Neural cell (in vitro differentiated cells): Measurements from ENCODE around the gene ABHD14A. TPM values are rescaled to one million over a fixed set of nuclear protein-coding genes. Genes with fewer than 3 reads are reported as not detected.
A peak's percentile ranks its signal among the peaks of the same experiment; 100 is the strongest.

ENCODE experiments used
- H2AFZ ChIP-seq: fragments of 200-600, 300-800 bp; sonication (generic), shearing (Covaris generic); 2 replicates; pipeline ENCODE4 v1.6.0; 2014; ENCODE audit warnings: low read depth, mild to moderate bottlenecking, antibody characterized with exemption, low read length, moderate library complexity
- H3F3A ChIP-seq: fragments of 200-600 bp; shearing (Covaris generic); 2 replicates; pipeline ENCODE4 v1.6.1; 2016; ENCODE audit warnings: mild to moderate bottlenecking, moderate library complexity, mixed read lengths, antibody characterized with exemption, low read length; ENCODE audit not compliant: insufficient read depth, poor library complexity, severe bottlenecking
- H3K27ac ChIP-seq: fragments of 200-600, 300-800 bp; sonication (generic), shearing (Covaris generic); 2 replicates; pipeline ENCODE4 v1.5.1; 2014; ENCODE audit warnings: mild to moderate bottlenecking, low read length, moderate library complexity
- H3K27me3 ChIP-seq: fragments of 300-800, 200-600 bp; sonication (generic), shearing (Covaris generic); 2 replicates; pipeline ENCODE4 v1.6.0; 2014; ENCODE audit warnings: mild to moderate bottlenecking, low read depth, low read length, moderate library complexity; ENCODE audit not compliant: insufficient read depth
- H3K36me3 ChIP-seq: fragments of 300-800, 200-600 bp; sonication (generic), shearing (Covaris generic); 2 replicates; pipeline ENCODE4 v1.5.1; 2014; ENCODE audit warnings: mild to moderate bottlenecking, antibody characterized with exemption, low read length, moderate library complexity; ENCODE audit not compliant: insufficient read depth
- H3K4me2 ChIP-seq: fragments of 300-800, 200-600 bp; sonication (generic), shearing (Covaris generic); 2 replicates; pipeline ENCODE4 v1.6.0; 2014; ENCODE audit warnings: mild to moderate bottlenecking, low read length
- H3K4me3 ChIP-seq: fragments of 300-800, 200-600 bp; sonication (generic), shearing (Covaris generic); 2 replicates; pipeline ENCODE4 v1.5.1; 2014; ENCODE audit warnings: mild to moderate bottlenecking, low read length, moderate library complexity
- H3K79me2 ChIP-seq: fragments of 200-600 bp; shearing (Covaris generic); replicated peaks from 2 replicates; pipeline ENCODE4 v1.6.0; 2014; ENCODE audit warnings: mild to moderate bottlenecking, low read length, moderate library complexity; ENCODE audit not compliant: insufficient read depth
- H3K9ac ChIP-seq: fragments of 300-800, 200-600 bp; sonication (generic), shearing (Covaris generic); 2 replicates; pipeline ENCODE4 v1.6.1; 2016; ENCODE audit warnings: mild to moderate bottlenecking, low read length, mixed read lengths
- H3K9me2 ChIP-seq: fragments of 200-600 bp; shearing (Covaris generic); 2 replicates; pipeline ENCODE4 v1.6.1; 2016; ENCODE audit warnings: mild to moderate bottlenecking, low read length, mixed read lengths; ENCODE audit not compliant: insufficient read depth
- H3K9me3 ChIP-seq: fragments of 200-600, 300-800 bp; sonication (generic), shearing (Covaris generic); 2 replicates; pipeline ENCODE4 v1.6.1; 2016; ENCODE audit warnings: mild to moderate bottlenecking, mixed run types, low read length, moderate library complexity, mixed read lengths
- H4K20me1 ChIP-seq: fragments of 200-600 bp; shearing (Covaris generic); 2 replicates; pipeline ENCODE4 v1.6.1; 2016; ENCODE audit warnings: mild to moderate bottlenecking, mixed run types; ENCODE audit not compliant: insufficient read depth
- EP300 ChIP-seq: fragments of 450-650 bp; conservative IDR thresholded peaks from 2 replicates; pipeline ENCODE4 v1.6.1; 2014; ENCODE audit warnings: antibody characterized with exemption, mild to moderate bottlenecking, moderate library complexity; ENCODE audit not compliant: poor library complexity, severe bottlenecking
- EZH2 ChIP-seq: fragments of 200-600, 300-800 bp; shearing (Covaris generic), sonication (generic); IDR thresholded peaks from 2 replicates; pipeline ENCODE4 v1.6.1; 2014; ENCODE audit warnings: antibody characterized with exemption, low read length, borderline replicate concordance, mild to moderate bottlenecking; ENCODE audit not compliant: insufficient read depth, poor library complexity, severe bottlenecking
- MXI1 ChIP-seq: fragments of 450-650 bp; conservative IDR thresholded peaks from 2 replicates; pipeline ENCODE4 v1.6.1; 2014; ENCODE audit warnings: antibody characterized with exemption, mild to moderate bottlenecking; ENCODE audit not compliant: poor library complexity, severe bottlenecking
- POLR2AphosphoS5 ChIP-seq: IDR thresholded peaks from 2 replicates; pipeline ENCODE4 v1.6.1; 2012
- RAD21 ChIP-seq: fragments of 450-650 bp; conservative IDR thresholded peaks from 2 replicates; pipeline ENCODE4 v1.6.1; 2014; ENCODE audit warnings: antibody characterized with exemption, mild to moderate bottlenecking, moderate library complexity
- REST ChIP-seq: IDR thresholded peaks from 2 replicates; pipeline ENCODE4 v1.6.1; 2012; ENCODE audit warnings: borderline replicate concordance
- SMC3 ChIP-seq: fragments of 450-650 bp; conservative IDR thresholded peaks from 2 replicates; pipeline ENCODE4 v1.6.1; 2014; ENCODE audit warnings: antibody characterized with exemption, mild to moderate bottlenecking, moderate library complexity; ENCODE audit not compliant: poor library complexity
- TAF1 ChIP-seq: IDR thresholded peaks from 2 replicates; pipeline ENCODE4 v1.6.1; 2012; ENCODE audit warnings: low read depth
- polyA plus RNA-seq: library from polyadenylated mRNA; depleted of rRNA; stranded (reverse); fragments of >200 nt; gene quantifications from 2 replicates; pipeline ENCODE4 v1.2.3, GENCODE V29; 2014
- TF ChIP-seq, protein P1 (sequence below): fragments of 450-650 bp; IDR thresholded peaks from 2 replicates; pipeline ENCODE4 v1.5.1; 2014; ENCODE audit warnings: antibody characterized with exemption, mild to moderate bottlenecking, moderate library complexity; ENCODE audit not compliant: poor library complexity, severe bottlenecking

Gene ABHD14A
- polyA plus RNA-seq, 1 donor from 2014 or later = 57.8 TPM

- peak overlapping the region; percentile 94 for H3K4me2 ChIP-seq
- H3K9ac ChIP-seq = peak overlapping the region; percentile 87
- H3K9me2 ChIP-seq = no peaks in the 10 kb centered on the region
- H3K9me3 ChIP-seq = no peaks in the 10 kb centered on the region
- peak overlapping the region; percentile 60 for H2AFZ ChIP-seq
- H4K20me1 ChIP-seq = no peaks in the 10 kb centered on the region
- peaks cover 31% of the 10 kb centered on the region for H3K79me2 ChIP-seq
- H3K4me3 ChIP-seq = peak overlapping the region; percentile 74
- H3K27me3 ChIP-seq = no peaks in the 10 kb centered on the region
- H3K27ac ChIP-seq = peak overlapping the region; percentile 67
- no peaks in the 10 kb centered on the region for H3K36me3 ChIP-seq
- no peaks in the 10 kb centered on the region for H3F3A ChIP-seq
- TF ChIP-seq MXI1 (peak; percentile 52), TAF1 (no peak), SMC3 (no peak), REST (no peak), POLR2AphosphoS5 (no peak), EZH2 (no peak), RAD21 (no peak), EP300 (no peak)
- TF ChIP-seq, protein P1, sequence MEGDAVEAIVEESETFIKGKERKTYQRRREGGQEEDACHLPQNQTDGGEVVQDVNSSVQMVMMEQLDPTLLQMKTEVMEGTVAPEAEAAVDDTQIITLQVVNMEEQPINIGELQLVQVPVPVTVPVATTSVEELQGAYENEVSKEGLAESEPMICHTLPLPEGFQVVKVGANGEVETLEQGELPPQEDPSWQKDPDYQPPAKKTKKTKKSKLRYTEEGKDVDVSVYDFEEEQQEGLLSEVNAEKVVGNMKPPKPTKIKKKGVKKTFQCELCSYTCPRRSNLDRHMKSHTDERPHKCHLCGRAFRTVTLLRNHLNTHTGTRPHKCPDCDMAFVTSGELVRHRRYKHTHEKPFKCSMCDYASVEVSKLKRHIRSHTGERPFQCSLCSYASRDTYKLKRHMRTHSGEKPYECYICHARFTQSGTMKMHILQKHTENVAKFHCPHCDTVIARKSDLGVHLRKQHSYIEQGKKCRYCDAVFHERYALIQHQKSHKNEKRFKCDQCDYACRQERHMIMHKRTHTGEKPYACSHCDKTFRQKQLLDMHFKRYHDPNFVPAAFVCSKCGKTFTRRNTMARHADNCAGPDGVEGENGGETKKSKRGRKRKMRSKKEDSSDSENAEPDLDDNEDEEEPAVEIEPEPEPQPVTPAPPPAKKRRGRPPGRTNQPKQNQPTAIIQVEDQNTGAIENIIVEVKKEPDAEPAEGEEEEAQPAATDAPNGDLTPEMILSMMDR = peak; percentile 22
Measured at GRCh38 chr3:51966922-51967383, 7.9 kb upstream of the ABHD14A start.

DNA sequence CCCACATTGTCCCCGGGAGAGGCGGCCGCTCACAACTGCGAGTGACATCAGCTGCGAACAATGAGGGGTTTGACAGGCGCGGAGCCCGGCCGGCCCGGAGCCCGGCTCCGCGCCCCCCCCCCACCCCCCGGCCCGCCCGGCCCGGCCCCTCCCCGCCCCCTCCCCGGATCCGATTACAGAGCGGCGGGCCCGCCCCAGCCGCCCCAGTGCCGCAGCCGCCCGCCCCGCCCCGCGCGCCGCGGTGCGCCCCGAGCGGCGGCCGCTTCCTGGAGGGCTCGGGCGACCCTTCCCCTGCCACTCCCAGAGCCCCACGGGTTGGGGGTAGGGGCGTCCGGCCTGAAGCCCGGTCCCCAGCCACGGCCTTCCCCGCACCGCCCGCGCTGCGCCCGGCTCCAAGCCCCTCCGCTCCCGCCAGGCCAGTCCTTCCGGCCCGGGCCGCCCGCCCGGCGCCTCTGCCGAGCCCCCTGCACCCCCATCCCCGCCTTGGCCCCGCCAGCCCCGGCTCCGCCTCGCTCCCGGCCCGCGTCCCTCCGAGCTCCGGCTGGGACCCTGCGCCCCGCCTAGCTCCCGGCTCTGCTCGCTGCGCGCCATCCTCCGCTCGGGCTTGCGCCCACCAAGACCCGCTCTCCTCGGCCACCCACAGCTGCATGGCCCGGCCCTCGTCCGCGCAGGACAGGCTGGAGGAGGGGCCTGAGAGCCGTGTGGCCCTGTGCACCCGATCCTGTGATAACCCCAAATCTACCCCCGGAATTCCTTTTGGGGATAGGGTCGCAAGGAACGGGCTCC, 7.3 kb upstream of the ABHD14A start, which contains the start of gene PCBP4:
Gene PCBP4, minus strand, starts transcription at position 71 of the 786 bp plus-strand sequence. CDS start 6,214 bp downstream, outside the sequence.
- Histone ChIP-seq H3F3A (no peaks in the 10 kb centered on the region), H3K36me3 (no peaks in the 10 kb centered on the region), H4K20me1 (no peaks in the 10 kb centered on the region), H3K27ac (peak within 1 kb of the TSS; percentile 70), H3K4me3 (peak within 1 kb of the TSS; percentile 74), H2AFZ (peak within 1 kb of the TSS; percentile 60), H3K4me2 (peak within 1 kb of the TSS; percentile 94), H3K9me2 (no peaks in the 10 kb centered on the region), H3K9ac (peak within 1 kb of the TSS; percentile 90), H3K27me3 (no peaks in the 10 kb centered on the region), H3K79me2 (peaks cover 31% of the 10 kb centered on the region), H3K9me3 (no peaks in the 10 kb centered on the region)
- peak; percentile 28 for TF ChIP-seq POLR2AphosphoS5
- TF ChIP-seq EZH2 = no peak
